Cardiac septum (tissue), 1 donor: ENCODE measurements around the gene TIAM2. TPM values are rescaled to one million over a fixed set of nuclear protein-coding genes. Genes with fewer than 3 reads are reported as not detected.
"Not testable (repeated sequence)": the region's sequence is repeated elsewhere in the genome, so short reads cannot be mapped to it uniquely, and the experiment has no call there.

Source experiments
- DNase-seq: peaks from one replicate; pipeline ENCODE4 v3.0.0-alpha.2; 2020; ENCODE audit warnings: low spot score
- intact Hi-C: fragments of 100-400 bp; cut with DNase I; formaldehyde crosslinking; loops from one replicate; pipeline ENCODE4 v1.14.0; 2022
- total RNA-seq: library from RNA; stranded (reverse); fragmentation: NEBNext Ultra II Directional; extraction: Animal tissue kit (Norgen Biotek cat#: 25700); gene quantifications from one replicate; pipeline ENCODE4 v1.2.1, GENCODE V29; 2021
- donor health status: DM: no; HTN: no; CAD: no.

Gene TIAM2
- total RNA-seq, 1 donor from 2014 or later = 20.1 TPM

DNA sequence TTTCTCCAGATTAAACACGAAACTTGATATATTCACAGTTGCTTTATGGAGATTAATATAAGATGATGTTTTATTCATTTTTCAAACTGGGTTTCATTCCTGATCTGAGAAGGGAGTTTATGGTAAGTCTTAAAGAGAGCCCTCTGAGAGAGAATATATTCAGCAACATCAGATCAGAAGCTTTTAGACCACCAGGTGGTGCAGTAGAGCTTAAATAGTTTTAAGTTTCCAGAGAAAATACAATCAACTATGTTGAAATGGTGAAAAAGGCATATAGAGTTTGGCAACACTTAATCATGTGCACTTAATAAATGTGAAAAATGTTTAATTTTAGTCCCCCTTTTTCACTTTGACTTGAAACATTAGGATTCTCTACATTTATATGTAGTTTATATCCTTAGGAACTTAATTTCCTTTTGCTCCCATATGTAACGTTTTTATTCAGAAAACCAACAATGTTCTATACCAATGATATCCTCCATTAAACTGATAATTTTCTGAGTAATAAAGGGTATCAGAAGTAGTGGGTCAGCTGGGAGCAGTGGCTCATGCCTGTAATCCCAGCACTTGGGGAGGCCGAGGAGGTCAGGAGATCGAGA is 182.3 kb downstream of the TIAM2 start:
- DNase-seq = no peak
- intact Hi-C loops = loop anchor here (5.0 kb wide), 3 partner anchors 70 to 310 kb away; partner anchors contain the start of gene TFB1M

DNA sequence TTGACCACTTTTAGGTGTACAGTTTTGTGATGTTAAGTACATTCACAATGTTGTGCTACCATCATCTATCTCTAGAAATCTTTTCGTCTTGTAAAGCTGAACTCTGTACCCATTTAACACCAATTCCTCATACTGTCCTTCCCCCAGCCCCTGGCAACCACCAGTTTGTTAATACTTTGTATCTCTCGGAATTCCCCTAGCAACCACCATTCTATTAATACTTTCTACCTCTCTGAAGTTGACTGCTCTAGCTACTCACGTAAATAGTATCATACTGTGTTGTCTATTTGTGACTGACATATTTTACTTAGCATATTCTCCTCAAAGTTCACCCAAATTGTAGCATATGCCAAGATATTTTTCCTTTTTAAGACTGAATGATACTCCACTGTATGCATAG is 186.4 kb downstream of the TIAM2 start:
- no peak for DNase-seq
- intact Hi-C loops = no loop called here

DNA sequence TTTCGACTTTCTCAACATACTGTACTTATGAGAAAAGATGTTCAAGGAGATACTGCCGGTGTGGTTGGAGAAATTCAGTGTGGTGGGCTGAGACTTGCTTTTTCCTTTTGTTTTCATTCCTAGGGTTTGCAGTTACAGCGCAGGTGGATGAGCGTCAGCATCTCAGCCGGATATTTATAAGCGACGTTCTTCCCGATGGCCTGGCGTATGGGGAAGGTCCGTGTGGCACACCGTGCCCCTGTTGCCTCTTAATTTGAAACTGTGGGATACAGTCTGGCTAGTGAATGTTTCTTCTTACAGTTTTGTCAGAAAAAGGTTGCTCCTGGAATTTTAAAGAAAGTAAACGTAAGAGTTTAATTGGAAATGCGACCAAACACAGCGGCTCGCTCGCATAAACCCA is 187.0 kb downstream of the TIAM2 start:
- DNase-seq = no peak
- intact Hi-C loops = no loop called here

DNA sequence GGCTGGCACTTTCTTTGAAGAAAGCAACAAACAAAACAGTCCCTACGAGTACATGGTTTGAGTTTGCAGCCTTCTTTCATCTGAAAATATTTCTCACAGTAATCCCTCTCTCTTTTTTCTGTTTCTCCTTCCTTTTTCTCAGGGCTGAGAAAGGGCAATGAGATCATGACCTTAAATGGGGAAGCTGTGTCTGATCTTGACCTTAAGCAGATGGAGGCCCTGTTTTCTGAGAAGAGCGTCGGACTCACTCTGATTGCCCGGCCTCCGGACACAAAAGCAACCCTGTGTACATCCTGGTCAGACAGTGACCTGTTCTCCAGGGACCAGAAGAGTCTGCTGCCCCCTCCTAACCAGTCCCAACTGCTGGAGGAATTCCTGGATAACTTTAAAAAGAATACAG is 188.0 kb downstream of the TIAM2 start:
- no peak for DNase-seq
- intact Hi-C loops = no loop called here

DNA sequence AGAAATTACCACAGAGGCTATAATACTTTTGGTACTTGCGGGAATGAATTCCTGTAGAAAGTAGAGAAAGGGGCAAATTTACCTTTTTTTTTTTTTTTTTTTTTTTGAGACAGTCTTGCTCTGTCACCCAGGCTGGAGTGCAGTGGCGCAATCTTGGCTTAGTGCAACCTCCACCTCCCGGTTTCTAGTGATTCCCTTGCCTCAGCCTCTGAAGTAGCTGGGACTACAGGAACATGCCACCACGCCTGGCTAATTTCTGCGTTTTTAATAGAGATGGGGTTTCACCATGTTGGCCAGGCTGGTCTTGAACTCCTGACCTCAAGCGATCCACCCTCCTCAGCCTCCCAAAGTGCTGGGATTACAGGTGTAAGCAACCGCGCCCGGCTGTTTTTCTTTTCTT is 189.9 kb downstream of the TIAM2 start:
- intact Hi-C loops, DNase-seq: not testable (repeated sequence)

DNA sequence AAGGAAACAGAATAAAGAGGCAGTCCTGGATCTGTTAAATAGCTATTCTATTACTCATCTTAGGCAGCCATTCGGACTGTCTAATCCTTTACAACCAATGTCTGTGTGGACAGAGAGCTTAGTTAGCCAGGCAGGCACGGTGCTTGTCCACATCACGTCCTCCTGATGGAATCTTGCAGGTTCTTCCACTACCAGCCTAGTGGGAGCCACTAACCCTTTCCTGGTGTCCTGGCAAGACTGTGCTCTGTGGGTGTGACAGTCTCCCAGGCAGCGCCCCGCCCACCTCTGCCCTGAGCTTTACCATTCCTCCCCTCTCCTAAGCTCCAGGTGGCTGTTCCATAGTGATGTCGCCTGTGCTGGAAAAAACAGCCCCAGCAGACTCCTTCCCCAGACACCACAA is 190.4 kb downstream of the TIAM2 start:
- intact Hi-C loops = no loop called here
- no peak for DNase-seq

DNA sequence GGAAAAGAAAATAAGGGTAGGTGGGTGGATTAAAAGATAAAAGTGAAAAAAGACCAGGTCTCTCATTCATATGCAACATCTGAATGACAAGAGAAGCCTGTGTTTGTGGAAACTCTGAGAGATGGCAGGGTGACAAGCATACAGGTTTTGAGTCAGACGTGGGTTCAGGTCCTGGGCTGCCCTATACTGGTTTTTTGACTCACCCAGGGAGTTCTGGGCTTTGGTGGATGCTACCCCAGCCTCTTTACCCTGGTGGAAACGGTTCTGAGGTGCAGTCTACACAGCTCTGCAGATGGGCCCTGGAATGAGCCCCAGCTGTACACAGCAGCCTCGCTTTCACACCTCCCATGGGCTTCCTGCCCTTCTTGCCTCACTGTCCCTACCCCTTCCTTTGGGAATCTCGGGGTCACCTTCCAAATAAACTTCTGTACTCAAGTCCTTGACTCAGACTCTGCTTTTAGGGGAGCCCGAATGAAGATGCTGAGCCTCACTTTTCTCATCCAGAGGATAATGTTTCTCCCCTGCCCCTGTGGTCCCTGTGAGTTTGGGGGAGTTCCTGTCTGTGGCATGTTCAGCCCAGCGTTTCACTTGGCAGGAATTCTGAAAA is 191.0 kb downstream of the TIAM2 start:
- intact Hi-C loops = no loop called here

DNA sequence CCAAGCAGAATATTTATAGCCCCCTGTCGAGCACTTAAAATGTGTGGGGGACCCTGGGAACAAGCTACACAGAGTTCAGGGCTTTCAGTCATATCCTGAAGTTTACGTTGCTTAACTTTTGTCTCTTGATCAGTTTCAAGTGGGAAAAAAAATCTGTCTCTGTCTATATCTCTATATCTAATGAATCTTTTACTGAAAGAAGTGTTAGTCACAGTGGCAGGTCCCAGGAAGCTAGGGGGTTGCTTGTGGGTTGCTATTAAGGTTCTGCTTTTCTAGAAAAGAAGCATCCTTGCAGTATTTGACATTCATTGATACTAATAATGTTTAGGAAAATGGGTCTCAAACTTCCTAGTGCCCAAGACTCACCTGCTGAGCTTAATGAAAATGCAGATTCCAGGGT is 192.0 kb downstream of the TIAM2 start:
- intact Hi-C loops = no loop called here
- DNase-seq = no peak

More for the DNA sequence above, 191.0 kb downstream of the TIAM2 start:
- DNase-seq = no peak

DNA sequence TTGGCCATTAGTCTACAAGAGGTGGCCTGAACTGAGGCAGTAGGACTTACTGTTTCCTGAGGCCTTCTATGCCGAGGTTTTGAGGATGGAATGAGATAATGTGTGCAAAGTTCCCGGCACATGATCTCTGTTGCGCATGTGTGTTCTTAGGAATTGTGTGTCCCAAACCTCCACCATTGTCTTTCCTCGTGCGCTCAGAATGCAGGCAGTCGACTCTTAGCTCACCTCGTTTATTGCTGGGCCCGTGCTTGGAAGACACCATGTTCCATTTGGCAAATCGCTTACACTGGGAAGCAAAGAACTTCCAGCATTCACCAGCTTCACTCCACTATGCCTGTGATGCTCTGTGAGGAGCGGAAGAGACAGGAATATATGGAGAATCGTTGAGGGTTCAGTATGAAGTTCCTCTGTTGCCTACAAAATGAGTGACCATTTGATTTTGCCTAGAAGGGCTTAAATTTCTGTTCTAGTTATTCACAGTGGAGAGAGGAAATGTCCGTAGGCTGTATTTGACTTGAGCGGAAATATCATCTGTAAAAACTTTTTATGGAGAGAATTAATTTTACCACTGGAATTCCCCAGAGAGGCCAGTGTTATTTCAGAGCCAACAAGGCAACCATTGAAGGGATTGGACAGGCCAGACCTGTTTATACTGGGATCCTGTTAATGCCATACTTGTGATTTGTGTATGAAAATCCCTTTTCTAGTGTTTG is 193.0 kb downstream of the TIAM2 start:
- intact Hi-C loops = no loop called here

DNA sequence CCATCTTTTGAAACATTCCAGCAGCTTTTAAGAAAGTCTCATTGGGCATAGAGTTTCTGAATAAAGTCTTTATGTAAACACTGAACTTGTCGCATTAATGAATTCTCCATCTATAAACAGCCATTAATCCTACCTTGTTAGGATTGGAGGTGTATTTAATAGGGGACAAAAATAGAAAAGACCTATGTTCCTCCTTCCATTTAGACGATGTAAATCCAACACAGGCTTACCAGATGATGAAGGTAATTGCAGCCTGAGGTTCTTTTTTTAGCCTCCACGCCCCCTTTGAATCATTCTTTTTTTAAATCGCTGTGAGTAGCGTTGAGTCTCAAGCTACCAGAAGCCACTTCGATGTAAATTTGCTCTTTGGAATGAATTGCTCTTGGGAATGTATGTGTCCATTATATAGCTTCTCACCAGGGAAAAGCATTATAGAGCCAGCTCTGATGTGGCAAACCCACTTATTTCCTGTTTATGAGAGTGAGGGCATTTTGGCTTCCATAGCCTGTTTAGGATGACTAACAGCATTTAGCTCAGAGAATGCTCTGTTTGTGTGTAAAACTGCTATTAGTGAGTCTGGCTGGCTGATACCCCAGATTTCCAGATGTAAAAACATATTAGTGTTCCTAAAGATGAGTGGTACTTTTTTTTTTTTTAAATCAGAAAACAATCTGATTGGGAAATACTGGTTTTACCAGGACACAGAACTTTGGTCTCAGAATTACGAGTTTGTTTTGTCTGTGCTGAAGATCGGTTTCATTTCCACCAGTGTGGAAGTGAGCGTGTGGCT is 193.8 kb downstream of the TIAM2 start:
- DNase-seq = no peak
- intact Hi-C loops = no loop called here

More for the DNA sequence above, 193.0 kb downstream of the TIAM2 start:
- DNase-seq = no peak

DNA sequence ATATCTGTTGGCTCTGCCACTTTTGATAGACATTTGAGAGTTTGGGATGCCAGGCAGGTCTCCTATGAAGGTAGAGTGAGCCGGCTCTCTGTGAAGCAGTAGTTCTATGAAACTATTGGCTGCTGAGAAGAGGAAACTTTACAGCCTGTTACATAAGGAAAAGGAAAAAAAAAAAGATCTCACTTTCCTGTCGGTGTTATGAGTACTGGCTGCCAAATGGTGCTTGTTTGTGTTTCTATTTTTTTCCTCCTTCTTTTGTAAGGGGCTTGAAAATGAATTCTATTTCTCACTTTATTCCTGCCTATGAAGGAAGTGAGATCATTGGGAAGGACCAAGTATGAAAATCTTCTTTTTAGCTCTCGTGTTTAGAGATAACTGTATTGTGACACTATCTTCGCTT is 195.6 kb downstream of the TIAM2 start:
- DNase-seq = no peak
- intact Hi-C loops = no loop called here

DNA sequence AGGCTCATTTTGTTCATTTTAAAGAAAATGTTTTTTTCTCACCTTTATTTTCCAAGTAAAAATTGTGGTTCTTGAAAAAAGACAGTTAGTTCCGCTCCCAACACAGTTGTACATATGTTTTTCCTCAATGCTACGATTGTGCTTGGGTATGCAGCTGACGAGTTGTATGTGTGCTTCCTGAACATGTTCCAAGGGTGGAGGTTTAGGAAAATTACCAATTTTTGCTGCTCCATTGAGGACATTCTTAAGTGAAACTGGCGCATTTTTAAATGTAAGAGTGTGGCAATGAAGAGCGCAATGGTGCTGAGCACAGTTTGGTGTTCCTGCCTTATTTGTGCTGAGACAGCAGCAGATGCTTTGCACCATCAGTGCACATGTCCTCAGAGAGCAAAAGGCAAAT is 198.4 kb downstream of the TIAM2 start:
- intact Hi-C loops = no loop called here

DNA sequence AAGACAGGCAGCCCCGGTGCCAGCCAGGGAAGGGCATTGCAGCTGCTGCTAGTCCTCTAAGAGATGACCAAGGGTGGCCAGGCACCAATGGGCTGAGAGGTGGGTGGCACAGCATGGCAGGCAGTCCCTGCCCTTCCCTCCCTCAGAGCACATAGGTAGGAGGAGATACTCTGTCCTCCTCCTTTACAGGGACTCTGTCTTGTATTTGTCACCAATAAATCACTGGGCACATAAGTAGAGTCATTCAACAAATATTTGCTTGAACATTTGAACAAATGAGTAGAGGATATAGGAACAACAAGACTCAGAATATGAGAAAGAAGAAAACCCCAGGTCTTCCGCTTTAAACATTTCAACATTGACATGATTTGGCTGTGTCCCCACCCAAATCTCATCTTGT is 199.3 kb downstream of the TIAM2 start:
- no peak for DNase-seq
- intact Hi-C loops = no loop called here

More for the DNA sequence above, 198.4 kb downstream of the TIAM2 start:
- no peak for DNase-seq

DNA sequence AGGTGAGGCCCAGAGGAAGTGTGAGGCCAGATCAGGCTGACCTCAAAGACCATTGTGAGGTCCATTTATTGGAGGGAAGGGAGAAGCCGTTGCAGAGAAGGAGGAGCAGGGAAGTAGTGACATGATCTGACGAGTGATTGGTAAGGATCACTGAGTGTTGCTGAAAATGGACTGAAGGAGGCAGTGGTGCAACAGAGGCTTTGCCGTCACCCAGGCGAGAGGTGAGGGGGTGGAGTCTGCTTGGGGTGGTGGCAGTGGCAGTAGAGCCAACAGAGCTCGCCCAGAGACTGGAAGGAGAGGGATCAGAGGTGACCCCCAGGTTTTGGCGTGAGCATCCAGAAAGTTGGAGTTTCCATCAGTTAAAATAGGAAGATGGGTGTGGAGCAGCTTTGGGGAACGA is 200.8 kb downstream of the TIAM2 start:
- intact Hi-C loops = no loop called here
- DNase-seq = no peak

DNA sequence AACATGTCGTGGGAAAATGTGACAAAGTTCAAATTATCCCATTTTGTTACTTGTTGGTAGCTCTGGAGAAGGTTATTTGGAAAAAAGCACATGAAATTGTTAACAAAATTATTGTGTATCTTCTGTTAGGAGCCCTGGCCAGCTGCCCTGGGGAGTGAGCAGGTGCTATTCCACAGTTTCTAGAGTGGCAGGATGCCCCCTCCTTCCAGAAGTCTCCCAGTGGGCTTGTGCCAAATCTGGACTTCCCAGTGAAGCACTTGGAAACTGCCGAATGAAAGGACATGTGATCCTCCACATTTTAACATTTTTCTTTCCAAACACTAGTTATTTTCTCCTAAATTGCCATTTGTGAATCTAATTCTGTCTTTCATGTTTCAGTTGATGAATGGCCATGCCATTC is 201.8 kb downstream of the TIAM2 start:
- intact Hi-C loops = no loop called here
- DNase-seq = no peak

DNA sequence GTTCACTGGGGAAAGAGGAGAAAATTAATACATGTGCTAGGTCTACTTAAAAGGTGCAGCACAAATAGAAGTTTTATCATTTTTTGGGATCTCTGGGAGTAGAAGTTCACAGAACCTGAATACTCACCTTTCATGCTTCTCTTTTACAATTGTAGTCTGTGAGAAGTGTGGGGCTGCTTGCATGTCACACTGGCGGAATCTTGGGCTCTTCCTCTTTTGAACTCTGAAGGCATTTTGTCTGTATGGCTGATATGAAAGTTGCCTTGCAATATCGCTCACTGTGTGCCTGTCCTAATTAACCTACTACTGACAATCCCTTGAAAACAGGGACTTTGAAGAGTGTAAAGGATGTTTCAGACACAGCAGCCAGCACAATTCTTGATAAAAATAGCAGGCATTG is 202.8 kb downstream of the TIAM2 start:
- DNase-seq = no peak
- intact Hi-C loops = no loop called here

DNA sequence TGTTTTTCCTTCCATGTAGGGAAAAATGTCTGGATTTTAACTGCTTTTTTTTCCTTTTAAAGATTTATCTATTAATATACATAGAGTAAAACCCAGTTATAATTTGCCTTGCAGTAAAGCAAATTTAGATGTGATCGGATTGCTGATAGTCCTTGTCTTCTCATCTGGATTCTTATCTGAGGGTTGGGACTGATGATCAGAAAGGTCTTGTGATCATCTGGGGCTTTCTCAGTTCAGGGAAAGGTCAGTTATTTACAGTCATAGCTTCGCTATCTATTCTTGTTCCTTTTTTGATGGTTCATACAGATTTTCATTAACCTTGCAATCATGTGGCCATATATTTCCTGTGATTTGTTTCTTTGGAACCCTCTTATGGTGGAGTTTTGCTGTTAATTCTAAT is 204.9 kb downstream of the TIAM2 start:
- no peak for DNase-seq
- intact Hi-C loops = no loop called here

DNA sequence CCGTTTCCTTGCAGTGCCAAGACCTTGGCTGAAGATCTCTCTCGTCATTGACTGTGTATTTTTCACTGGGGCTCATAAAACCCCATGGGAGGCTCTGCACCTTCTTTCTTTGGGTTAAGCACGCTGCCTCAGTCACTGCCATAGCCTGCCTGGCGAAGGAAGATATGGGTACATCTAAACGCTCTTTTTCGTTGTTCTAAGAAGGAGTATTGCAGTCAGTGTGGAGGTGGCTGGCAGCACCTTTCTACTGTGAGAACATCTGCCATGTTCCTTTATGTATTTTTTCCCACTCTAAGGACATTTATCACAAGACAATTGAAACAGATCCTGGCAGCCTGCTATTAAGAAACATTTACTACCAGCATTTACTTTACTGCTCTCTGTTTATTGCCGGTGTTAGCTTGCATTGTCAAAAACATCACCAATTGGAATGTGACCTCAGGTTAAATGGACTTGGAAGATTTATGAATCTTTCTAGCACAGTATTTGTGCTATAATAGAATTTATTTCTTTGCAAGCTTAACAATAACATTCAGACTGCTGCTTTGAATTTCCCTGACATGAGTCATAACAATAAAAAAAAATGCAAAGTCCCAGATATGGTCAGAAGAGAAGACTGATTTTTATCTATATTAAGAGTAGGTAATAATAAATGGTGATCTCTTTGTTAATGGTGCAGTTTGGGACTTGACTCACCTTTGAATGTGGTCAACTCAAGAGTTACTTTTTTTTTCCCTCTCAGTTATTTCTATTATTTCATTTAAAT is 206.5 kb downstream of the TIAM2 start:
- DNase-seq = no peak
- intact Hi-C loops = no loop called here

DNA sequence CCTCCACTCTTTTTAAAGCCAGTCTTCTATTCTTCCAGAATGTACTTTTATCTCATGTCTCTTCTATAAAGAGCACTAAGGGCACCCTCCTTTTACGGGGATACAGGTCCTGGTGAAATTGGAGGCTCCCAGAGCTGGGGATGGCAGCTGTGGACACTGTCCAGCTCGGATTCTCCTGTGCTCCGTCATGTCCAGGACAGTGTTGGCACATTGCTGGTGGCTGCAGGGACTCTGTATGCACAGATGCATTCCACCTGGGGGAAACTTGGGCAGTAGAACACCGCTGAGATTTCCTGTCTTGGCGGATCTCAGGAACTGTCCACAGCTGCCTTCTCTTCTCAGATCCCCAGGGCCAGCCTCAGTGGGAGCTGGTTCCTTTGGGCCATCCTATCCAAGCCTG is 212.1 kb downstream of the TIAM2 start:
- no peak for DNase-seq
- intact Hi-C loops = no loop called here

DNA sequence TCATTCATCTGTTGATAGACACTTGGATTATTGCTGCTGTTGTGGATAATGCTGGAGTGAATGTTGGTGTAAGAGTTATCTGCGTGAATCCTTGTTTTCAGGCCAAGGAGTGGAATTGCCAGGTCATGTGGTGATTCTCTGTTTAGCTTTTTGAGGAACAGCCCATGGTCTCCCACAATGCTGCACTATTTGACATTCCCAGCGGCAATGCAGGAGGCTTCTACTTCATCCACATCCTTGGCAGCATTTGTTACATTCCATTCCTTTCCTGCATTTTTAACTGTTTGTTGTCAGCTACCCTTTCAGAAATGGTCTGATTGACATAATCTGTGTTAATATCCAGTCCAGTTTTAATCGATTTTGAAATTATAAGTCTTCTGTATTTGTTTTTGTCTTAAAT is 217.0 kb downstream of the TIAM2 start:
- intact Hi-C loops = no loop called here
- no peak for DNase-seq
